Neural cell (in vitro differentiated cells): ENCODE measurements around the gene MANEA. TPM values are rescaled to one million over a fixed set of nuclear protein-coding genes. Genes with fewer than 3 reads are reported as not detected.

Experiments
- H2AFZ ChIP-seq: fragments of 200-600, 300-800 bp; sonication (generic), shearing (Covaris generic); 2 replicates; pipeline ENCODE4 v1.6.0; 2014; ENCODE audit warnings: low read depth, mild to moderate bottlenecking, antibody characterized with exemption, low read length, moderate library complexity
- H3F3A ChIP-seq: fragments of 200-600 bp; shearing (Covaris generic); 2 replicates; pipeline ENCODE4 v1.6.1; 2016; ENCODE audit warnings: mild to moderate bottlenecking, moderate library complexity, mixed read lengths, antibody characterized with exemption, low read length; ENCODE audit not compliant: insufficient read depth, poor library complexity, severe bottlenecking
- H3K27ac ChIP-seq: fragments of 200-600, 300-800 bp; sonication (generic), shearing (Covaris generic); 2 replicates; pipeline ENCODE4 v1.5.1; 2014; ENCODE audit warnings: mild to moderate bottlenecking, low read length, moderate library complexity
- H3K27me3 ChIP-seq: fragments of 300-800, 200-600 bp; sonication (generic), shearing (Covaris generic); 2 replicates; pipeline ENCODE4 v1.6.0; 2014; ENCODE audit warnings: mild to moderate bottlenecking, low read depth, low read length, moderate library complexity; ENCODE audit not compliant: insufficient read depth
- H3K36me3 ChIP-seq: fragments of 300-800, 200-600 bp; sonication (generic), shearing (Covaris generic); 2 replicates; pipeline ENCODE4 v1.5.1; 2014; ENCODE audit warnings: mild to moderate bottlenecking, antibody characterized with exemption, low read length, moderate library complexity; ENCODE audit not compliant: insufficient read depth
- H3K4me2 ChIP-seq: fragments of 300-800, 200-600 bp; sonication (generic), shearing (Covaris generic); 2 replicates; pipeline ENCODE4 v1.6.0; 2014; ENCODE audit warnings: mild to moderate bottlenecking, low read length
- H3K4me3 ChIP-seq: fragments of 300-800, 200-600 bp; sonication (generic), shearing (Covaris generic); 2 replicates; pipeline ENCODE4 v1.5.1; 2014; ENCODE audit warnings: mild to moderate bottlenecking, low read length, moderate library complexity
- H3K79me2 ChIP-seq: fragments of 200-600 bp; shearing (Covaris generic); replicated peaks from 2 replicates; pipeline ENCODE4 v1.6.0; 2014; ENCODE audit warnings: mild to moderate bottlenecking, low read length, moderate library complexity; ENCODE audit not compliant: insufficient read depth
- H3K9ac ChIP-seq: fragments of 300-800, 200-600 bp; sonication (generic), shearing (Covaris generic); 2 replicates; pipeline ENCODE4 v1.6.1; 2016; ENCODE audit warnings: mild to moderate bottlenecking, low read length, mixed read lengths
- H3K9me2 ChIP-seq: fragments of 200-600 bp; shearing (Covaris generic); 2 replicates; pipeline ENCODE4 v1.6.1; 2016; ENCODE audit warnings: mild to moderate bottlenecking, low read length, mixed read lengths; ENCODE audit not compliant: insufficient read depth
- H3K9me3 ChIP-seq: fragments of 200-600, 300-800 bp; sonication (generic), shearing (Covaris generic); 2 replicates; pipeline ENCODE4 v1.6.1; 2016; ENCODE audit warnings: mild to moderate bottlenecking, mixed run types, low read length, moderate library complexity, mixed read lengths
- H4K20me1 ChIP-seq: fragments of 200-600 bp; shearing (Covaris generic); 2 replicates; pipeline ENCODE4 v1.6.1; 2016; ENCODE audit warnings: mild to moderate bottlenecking, mixed run types; ENCODE audit not compliant: insufficient read depth
- EP300 ChIP-seq: fragments of 450-650 bp; conservative IDR thresholded peaks from 2 replicates; pipeline ENCODE4 v1.6.1; 2014; ENCODE audit warnings: antibody characterized with exemption, mild to moderate bottlenecking, moderate library complexity; ENCODE audit not compliant: poor library complexity, severe bottlenecking
- EZH2 ChIP-seq: fragments of 200-600, 300-800 bp; shearing (Covaris generic), sonication (generic); IDR thresholded peaks from 2 replicates; pipeline ENCODE4 v1.6.1; 2014; ENCODE audit warnings: antibody characterized with exemption, low read length, borderline replicate concordance, mild to moderate bottlenecking; ENCODE audit not compliant: insufficient read depth, poor library complexity, severe bottlenecking
- MXI1 ChIP-seq: fragments of 450-650 bp; conservative IDR thresholded peaks from 2 replicates; pipeline ENCODE4 v1.6.1; 2014; ENCODE audit warnings: antibody characterized with exemption, mild to moderate bottlenecking; ENCODE audit not compliant: poor library complexity, severe bottlenecking
- POLR2AphosphoS5 ChIP-seq: IDR thresholded peaks from 2 replicates; pipeline ENCODE4 v1.6.1; 2012
- RAD21 ChIP-seq: fragments of 450-650 bp; conservative IDR thresholded peaks from 2 replicates; pipeline ENCODE4 v1.6.1; 2014; ENCODE audit warnings: antibody characterized with exemption, mild to moderate bottlenecking, moderate library complexity
- SMC3 ChIP-seq: fragments of 450-650 bp; conservative IDR thresholded peaks from 2 replicates; pipeline ENCODE4 v1.6.1; 2014; ENCODE audit warnings: antibody characterized with exemption, mild to moderate bottlenecking, moderate library complexity; ENCODE audit not compliant: poor library complexity
- TAF1 ChIP-seq: IDR thresholded peaks from 2 replicates; pipeline ENCODE4 v1.6.1; 2012; ENCODE audit warnings: low read depth
- polyA plus RNA-seq: library from polyadenylated mRNA; depleted of rRNA; stranded (reverse); fragments of >200 nt; gene quantifications from 2 replicates; pipeline ENCODE4 v1.2.3, GENCODE V29; 2014
- TF ChIP-seq, protein P1 (sequence below): fragments of 450-650 bp; IDR thresholded peaks from 2 replicates; pipeline ENCODE4 v1.5.1; 2014; ENCODE audit warnings: antibody characterized with exemption, mild to moderate bottlenecking, moderate library complexity; ENCODE audit not compliant: poor library complexity, severe bottlenecking
- TF ChIP-seq, protein P2 (sequence below): IDR thresholded peaks from 2 replicates; pipeline ENCODE4 v1.6.1; 2012; ENCODE audit warnings: borderline replicate concordance

MANEA gene
- polyA plus RNA-seq, 1 donor from 2014 or later = 7.9 TPM

DNA sequence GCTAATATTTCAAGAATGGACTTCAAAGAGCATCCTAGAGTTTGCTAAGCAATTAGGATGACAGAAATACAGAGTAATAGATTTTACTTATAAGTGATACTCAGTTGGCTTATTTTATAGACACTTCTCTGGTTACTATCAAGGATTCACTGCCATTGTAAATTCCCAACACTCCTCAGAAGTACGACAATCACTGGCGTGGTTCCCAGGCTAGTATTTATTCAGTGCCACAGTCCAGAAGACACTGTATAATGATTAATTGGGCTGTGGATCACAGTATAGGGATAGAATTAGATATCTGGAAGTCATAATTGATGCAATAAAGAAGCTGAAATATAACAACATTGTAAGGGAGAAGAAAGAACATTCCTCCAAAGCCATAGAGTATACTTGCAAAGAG is 15.7 kb downstream of the MANEA start:
- Histone ChIP-seq H3K36me3 (no peaks in the 10 kb centered on the region), H3K79me2 (no peaks in the 10 kb centered on the region)
- TF ChIP-seq POLR2AphosphoS5 (no peak), MXI1 (no peak), EZH2 (no peak), RAD21 (no peak), EP300 (no peak), TAF1 (no peak), SMC3 (no peak)
- TF ChIP-seq, protein P1, sequence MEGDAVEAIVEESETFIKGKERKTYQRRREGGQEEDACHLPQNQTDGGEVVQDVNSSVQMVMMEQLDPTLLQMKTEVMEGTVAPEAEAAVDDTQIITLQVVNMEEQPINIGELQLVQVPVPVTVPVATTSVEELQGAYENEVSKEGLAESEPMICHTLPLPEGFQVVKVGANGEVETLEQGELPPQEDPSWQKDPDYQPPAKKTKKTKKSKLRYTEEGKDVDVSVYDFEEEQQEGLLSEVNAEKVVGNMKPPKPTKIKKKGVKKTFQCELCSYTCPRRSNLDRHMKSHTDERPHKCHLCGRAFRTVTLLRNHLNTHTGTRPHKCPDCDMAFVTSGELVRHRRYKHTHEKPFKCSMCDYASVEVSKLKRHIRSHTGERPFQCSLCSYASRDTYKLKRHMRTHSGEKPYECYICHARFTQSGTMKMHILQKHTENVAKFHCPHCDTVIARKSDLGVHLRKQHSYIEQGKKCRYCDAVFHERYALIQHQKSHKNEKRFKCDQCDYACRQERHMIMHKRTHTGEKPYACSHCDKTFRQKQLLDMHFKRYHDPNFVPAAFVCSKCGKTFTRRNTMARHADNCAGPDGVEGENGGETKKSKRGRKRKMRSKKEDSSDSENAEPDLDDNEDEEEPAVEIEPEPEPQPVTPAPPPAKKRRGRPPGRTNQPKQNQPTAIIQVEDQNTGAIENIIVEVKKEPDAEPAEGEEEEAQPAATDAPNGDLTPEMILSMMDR = no peak
- TF ChIP-seq, protein P2, sequence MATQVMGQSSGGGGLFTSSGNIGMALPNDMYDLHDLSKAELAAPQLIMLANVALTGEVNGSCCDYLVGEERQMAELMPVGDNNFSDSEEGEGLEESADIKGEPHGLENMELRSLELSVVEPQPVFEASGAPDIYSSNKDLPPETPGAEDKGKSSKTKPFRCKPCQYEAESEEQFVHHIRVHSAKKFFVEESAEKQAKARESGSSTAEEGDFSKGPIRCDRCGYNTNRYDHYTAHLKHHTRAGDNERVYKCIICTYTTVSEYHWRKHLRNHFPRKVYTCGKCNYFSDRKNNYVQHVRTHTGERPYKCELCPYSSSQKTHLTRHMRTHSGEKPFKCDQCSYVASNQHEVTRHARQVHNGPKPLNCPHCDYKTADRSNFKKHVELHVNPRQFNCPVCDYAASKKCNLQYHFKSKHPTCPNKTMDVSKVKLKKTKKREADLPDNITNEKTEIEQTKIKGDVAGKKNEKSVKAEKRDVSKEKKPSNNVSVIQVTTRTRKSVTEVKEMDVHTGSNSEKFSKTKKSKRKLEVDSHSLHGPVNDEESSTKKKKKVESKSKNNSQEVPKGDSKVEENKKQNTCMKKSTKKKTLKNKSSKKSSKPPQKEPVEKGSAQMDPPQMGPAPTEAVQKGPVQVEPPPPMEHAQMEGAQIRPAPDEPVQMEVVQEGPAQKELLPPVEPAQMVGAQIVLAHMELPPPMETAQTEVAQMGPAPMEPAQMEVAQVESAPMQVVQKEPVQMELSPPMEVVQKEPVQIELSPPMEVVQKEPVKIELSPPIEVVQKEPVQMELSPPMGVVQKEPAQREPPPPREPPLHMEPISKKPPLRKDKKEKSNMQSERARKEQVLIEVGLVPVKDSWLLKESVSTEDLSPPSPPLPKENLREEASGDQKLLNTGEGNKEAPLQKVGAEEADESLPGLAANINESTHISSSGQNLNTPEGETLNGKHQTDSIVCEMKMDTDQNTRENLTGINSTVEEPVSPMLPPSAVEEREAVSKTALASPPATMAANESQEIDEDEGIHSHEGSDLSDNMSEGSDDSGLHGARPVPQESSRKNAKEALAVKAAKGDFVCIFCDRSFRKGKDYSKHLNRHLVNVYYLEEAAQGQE = no peak

DNA sequence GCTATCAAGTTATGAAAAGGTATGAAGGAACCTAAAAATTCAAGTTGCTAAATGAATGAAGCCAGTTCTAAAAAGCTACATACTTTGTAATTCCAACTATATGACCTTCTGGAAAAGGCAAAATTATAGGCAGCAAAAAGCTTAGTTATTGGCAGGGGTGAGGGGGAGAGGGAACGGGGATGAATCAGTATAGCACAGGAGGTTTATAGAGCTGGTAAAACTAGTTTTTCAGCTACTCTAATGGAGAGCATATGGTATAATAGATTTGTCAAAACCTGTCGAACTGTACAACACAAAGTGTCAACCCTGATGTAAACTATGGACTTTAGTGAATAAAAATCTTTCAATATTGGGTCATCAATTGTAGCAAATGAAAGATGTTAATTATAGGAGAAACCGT is 18.7 kb downstream of the MANEA start:
- Histone ChIP-seq H3K9me2 (no peaks in the 10 kb centered on the region), H3F3A (no peaks in the 10 kb centered on the region), H3K9ac (no peak overlapping the region), H2AFZ (no peak overlapping the region), H3K4me3 (no peak overlapping the region), H3K36me3 (no peaks in the 10 kb centered on the region), H4K20me1 (no peaks in the 10 kb centered on the region), H3K27ac (no peak overlapping the region), H3K9me3 (no peaks in the 10 kb centered on the region), H3K79me2 (no peaks in the 10 kb centered on the region), H3K4me2 (no peak overlapping the region), H3K27me3 (no peaks in the 10 kb centered on the region)
- no peak for TF ChIP-seq RAD21
- no peak for TF ChIP-seq EP300
- no peak for TF ChIP-seq SMC3
- TF ChIP-seq MXI1 = no peak
- no peak for TF ChIP-seq TAF1
- TF ChIP-seq POLR2AphosphoS5 = no peak
- TF ChIP-seq EZH2 = no peak
- TF ChIP-seq, protein P1 = no peak
- TF ChIP-seq, protein P2 = no peak

More for the DNA sequence above, 15.7 kb downstream of the MANEA start:
- no peaks in the 10 kb centered on the region for H3F3A ChIP-seq
- H3K4me2 ChIP-seq = no peak overlapping the region
- no peaks in the 10 kb centered on the region for H3K27me3 ChIP-seq
- H2AFZ ChIP-seq = no peak overlapping the region
- H3K9me2 ChIP-seq = no peaks in the 10 kb centered on the region
- H3K9ac ChIP-seq = no peak overlapping the region
- no peak overlapping the region for H3K4me3 ChIP-seq
- no peak overlapping the region for H3K27ac ChIP-seq
- no peaks in the 10 kb centered on the region for H4K20me1 ChIP-seq
- no peaks in the 10 kb centered on the region for H3K9me3 ChIP-seq
